Measurements from ENCODE around the gene PTOV1.

- TF ChIP-seq CTCF (conservative IDR thresholded peaks at IDR 0.05; ENCODE audit: low read depth, low read length) (no peak), EZH2 (IDR thresholded peaks at IDR 0.05; ENCODE audit: borderline replicate concordance, low read depth, low read length, poor library complexity, severe bottlenecking) (no peak)
Observed at GRCh38 chr19:49869009-49869483, 18.1 kb downstream of the PTOV1 start.
